GM19238 (cell line): ENCODE results near the gene LRCH1.
"Not testable (repeated sequence)": the region's sequence is repeated elsewhere in the genome, so short reads cannot be mapped to it uniquely, and the experiment has no call there.

Experiments used
- DNase-seq: peaks from one replicate; pipeline ENCODE4 v3.0.0; 2011; ENCODE audit warnings: low spot score; ENCODE audit not compliant: insufficient read length

Gene LRCH1

GRCh38 chr13:46749951-46750350 lies 197.0 kb downstream of the LRCH1 start:
- no peak for DNase-seq

- peak; percentile 21 for DNase-seq
These were observed 199.1 kb downstream of the LRCH1 start for GRCh38 chr13:46751811-46752635.

- no peak for DNase-seq
These were observed 200.2 kb downstream of the LRCH1 start for GRCh38 chr13:46753137-46753536.

GRCh38 chr13:46753917-46754316 lies 200.9 kb downstream of the LRCH1 start:
- DNase-seq = no peak

GRCh38 chr13:46754812-46755211 lies 201.8 kb downstream of the LRCH1 start:
- no peak for DNase-seq

GRCh38 chr13:46755508-46755907 lies 202.5 kb downstream of the LRCH1 start:
- not testable (repeated sequence) for DNase-seq

- no peak for DNase-seq
These were observed 204.0 kb downstream of the LRCH1 start for GRCh38 chr13:46756977-46757376.

GRCh38 chr13:46757640-46758039 lies 204.7 kb downstream of the LRCH1 start:
- DNase-seq = no peak

GRCh38 chr13:46759846-46760245 lies 206.9 kb downstream of the LRCH1 start:
- DNase-seq = no peak

- DNase-seq = no peak
These were observed 208.2 kb downstream of the LRCH1 start for GRCh38 chr13:46761174-46761573.

- DNase-seq = no peak
These were observed 208.9 kb downstream of the LRCH1 start for GRCh38 chr13:46761866-46762265.

GRCh38 chr13:46769925-46770324 lies 217.0 kb downstream of the LRCH1 start:
- DNase-seq = not testable (repeated sequence)

- DNase-seq = no peak
These were observed 218.7 kb downstream of the LRCH1 start for GRCh38 chr13:46771693-46772092.

GRCh38 chr13:46773541-46773940 lies 220.6 kb downstream of the LRCH1 start:
- DNase-seq = no peak

- no peak for DNase-seq
These were observed 222.6 kb downstream of the LRCH1 start for GRCh38 chr13:46775385-46776107.

GRCh38 chr13:46778095-46778494 lies 225.1 kb downstream of the LRCH1 start:
- no peak for DNase-seq

GRCh38 chr13:46778890-46779289 lies 225.9 kb downstream of the LRCH1 start:
- DNase-seq = no peak

- no peak for DNase-seq
These were observed 229.1 kb downstream of the LRCH1 start for GRCh38 chr13:46782066-46782465.

GRCh38 chr13:46782691-46783090 lies 229.7 kb downstream of the LRCH1 start:
- DNase-seq = no peak

- no peak for DNase-seq
These were observed 230.5 kb downstream of the LRCH1 start for GRCh38 chr13:46783504-46783903.

GRCh38 chr13:46795321-46795720 lies 242.4 kb downstream of the LRCH1 start:
- DNase-seq = no peak

- DNase-seq = no peak
These were observed 243.2 kb downstream of the LRCH1 start for GRCh38 chr13:46796129-46796514.
